Measurements from ENCODE around the gene SCRN1. TPM values are rescaled to one million over a fixed set of nuclear protein-coding genes. Genes with fewer than 3 reads are reported as not detected.

SCRN1 gene
- total RNA-seq (2014; rRNA removed; shearing (Covaris generic); ENCODE audit: low replicate concordance) = 13.2 and 20.5 TPM in 2 replicates

- peak; percentile 32 for DNase-seq (ENCODE audit: low read depth)
- in situ Hi-C loops (cut with HindIII; ENCODE audit: low pct_unique_long_range_greater_than_20kb, low sequenced_read_pairs) = no loop called here
These were observed at the start of gene SCRN1 for GRCh38 chr7:29989257-29989995. Gene SCRN1, minus strand, starts transcription at chr7:29989801. Its CDS starts 20,734 bp downstream, at chr7:29969067.

DNA sequence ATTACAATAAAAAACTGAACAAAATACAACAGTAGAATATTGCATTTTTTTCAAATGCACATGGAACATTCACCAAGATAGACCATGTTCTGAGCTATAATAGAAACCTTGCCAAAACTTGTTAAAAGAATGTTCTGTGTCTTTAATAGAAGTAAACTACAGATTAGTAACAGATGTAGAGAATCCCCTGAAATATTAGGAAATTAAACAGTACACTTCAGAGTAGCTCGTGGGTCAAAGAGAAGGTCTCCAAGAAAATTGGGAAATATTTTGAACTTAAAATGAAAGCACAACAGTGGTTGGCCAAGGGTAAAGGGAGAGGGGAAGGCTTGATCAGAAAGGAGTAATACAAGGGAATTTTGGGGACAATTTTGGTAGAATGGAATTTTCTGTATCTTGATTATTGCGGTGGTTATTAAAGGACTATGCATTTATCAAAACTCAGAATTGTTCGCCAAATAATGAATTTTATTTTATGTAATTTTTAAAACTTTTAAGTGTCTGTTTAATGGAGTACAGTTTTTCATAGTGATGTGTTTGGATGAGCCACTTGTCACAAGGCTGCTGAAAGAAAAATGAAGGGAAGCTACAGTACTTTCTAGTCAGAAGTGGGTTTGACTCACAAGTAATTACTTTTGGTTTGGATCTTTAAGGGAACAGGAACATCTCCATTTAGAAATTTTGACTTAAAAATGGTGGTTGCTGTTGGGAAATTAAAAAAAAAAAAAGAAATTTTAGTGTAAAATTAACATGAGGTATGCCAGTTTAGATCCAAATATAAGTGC lies 48.8 kb upstream of the SCRN1 start:
- DNase-seq (ENCODE audit: low read depth) = no peak
- in situ Hi-C loops (cut with HindIII; ENCODE audit: low pct_unique_long_range_greater_than_20kb, low sequenced_read_pairs) = no loop called here

GRCh38 chr7:30036220-30036619 lies 46.6 kb upstream of the SCRN1 start:
- in situ Hi-C loops (cut with HindIII; ENCODE audit: low pct_unique_long_range_greater_than_20kb, low sequenced_read_pairs) = no loop called here
- DNase-seq (ENCODE audit: low read depth) = no peak

- DNase-seq (ENCODE audit: low read depth) = no peak
- in situ Hi-C loops (cut with HindIII; ENCODE audit: low pct_unique_long_range_greater_than_20kb, low sequenced_read_pairs) = no loop called here
These were observed 44.9 kb upstream of the SCRN1 start for GRCh38 chr7:30034501-30034900.

- in situ Hi-C loops (cut with HindIII; ENCODE audit: low pct_unique_long_range_greater_than_20kb, low sequenced_read_pairs) = no loop called here
- DNase-seq (ENCODE audit: low read depth) = no peak
These were observed 42.9 kb upstream of the SCRN1 start for GRCh38 chr7:30032310-30033125.

DNA sequence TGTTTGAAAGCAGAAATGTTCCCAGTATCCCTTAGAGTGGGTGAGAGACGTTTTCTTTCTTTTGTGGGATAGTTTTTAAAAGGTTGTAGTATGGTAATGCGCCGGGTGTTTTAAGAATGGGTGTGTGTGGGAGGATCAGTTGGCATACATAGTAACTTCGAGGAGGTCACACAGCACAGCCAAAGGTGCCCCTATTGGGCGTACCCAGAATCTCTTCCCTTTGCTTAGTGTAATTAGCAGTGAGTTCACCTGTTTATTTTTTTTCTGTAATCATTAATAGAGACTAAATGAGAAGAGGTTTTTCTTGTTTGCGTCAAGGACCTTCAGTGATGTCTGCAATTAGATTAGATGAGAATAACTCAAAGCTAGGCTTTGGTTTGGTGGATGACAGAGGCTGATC lies 40.1 kb upstream of the SCRN1 start:
- in situ Hi-C loops (cut with HindIII; ENCODE audit: low pct_unique_long_range_greater_than_20kb, low sequenced_read_pairs) = no loop called here
- peak; percentile 50 for DNase-seq (ENCODE audit: low read depth)

- in situ Hi-C loops (cut with HindIII; ENCODE audit: low pct_unique_long_range_greater_than_20kb, low sequenced_read_pairs) = no loop called here
- DNase-seq (ENCODE audit: low read depth) = peak; percentile 53
These were observed 39.4 kb upstream of the SCRN1 start for GRCh38 chr7:30028749-30029635.

DNA sequence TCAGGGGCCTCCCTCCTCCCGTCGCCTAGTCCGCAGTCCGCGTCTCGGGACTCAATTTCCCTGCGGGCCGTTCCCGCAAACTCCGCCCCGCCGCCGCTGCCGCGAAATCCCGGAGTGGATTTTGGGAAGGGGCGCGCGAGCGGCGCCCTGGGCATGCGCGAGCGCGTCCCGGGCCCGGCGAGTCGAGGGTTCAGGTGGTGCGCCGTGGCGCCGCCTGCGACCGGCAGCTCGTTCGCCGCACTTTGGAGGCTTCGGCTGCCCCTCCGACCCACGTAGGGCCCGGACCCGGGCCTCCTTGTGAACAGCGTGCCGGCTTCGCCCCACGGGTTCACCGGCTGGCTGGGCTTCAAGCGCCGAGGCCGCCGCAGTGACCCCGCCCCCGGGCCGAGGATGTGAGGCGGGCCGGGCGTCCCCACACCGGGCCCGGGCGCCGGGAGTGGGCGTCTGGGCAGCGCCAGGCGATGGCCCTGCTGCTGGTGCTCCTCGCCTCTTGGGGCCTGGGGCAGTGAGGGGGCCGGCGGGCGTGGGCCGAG lies 38.7 kb upstream of the SCRN1 start, which contains the start of gene PLEKHA8:
Gene PLEKHA8, plus strand, starts transcription at position 197 of the 533 bp plus-strand sequence. CDS start 351 bp downstream, outside the sequence.
- DNase-seq (ENCODE audit: low read depth) = peak; percentile 92
- in situ Hi-C loops (cut with HindIII; ENCODE audit: low pct_unique_long_range_greater_than_20kb, low sequenced_read_pairs) = no loop called here

GRCh38 chr7:30027740-30028215 lies 38.2 kb upstream of the SCRN1 start:
- in situ Hi-C loops (cut with HindIII; ENCODE audit: low pct_unique_long_range_greater_than_20kb, low sequenced_read_pairs) = no loop called here
- DNase-seq (ENCODE audit: low read depth) = no peak

DNA sequence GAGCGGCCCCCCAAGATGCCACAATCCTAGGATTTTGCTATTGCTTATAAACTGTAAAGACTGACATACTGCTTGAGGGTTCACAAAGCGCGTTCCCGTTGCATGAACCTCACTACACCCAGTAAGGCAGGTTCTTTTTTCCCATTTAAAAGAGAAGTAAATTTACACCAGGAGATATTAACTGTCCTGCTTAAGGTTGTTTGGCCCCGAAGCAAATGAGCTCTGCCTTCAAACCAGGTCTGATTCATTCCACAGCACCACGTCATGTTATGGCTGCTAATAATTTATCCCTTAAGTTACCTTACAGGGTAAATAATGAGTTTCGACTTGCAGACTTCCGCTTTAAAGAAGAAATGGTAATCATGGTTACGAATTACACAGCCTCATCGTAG lies 37.5 kb upstream of the SCRN1 start:
- in situ Hi-C loops (cut with HindIII; ENCODE audit: low pct_unique_long_range_greater_than_20kb, low sequenced_read_pairs) = no loop called here
- DNase-seq (ENCODE audit: low read depth) = no peak

DNA sequence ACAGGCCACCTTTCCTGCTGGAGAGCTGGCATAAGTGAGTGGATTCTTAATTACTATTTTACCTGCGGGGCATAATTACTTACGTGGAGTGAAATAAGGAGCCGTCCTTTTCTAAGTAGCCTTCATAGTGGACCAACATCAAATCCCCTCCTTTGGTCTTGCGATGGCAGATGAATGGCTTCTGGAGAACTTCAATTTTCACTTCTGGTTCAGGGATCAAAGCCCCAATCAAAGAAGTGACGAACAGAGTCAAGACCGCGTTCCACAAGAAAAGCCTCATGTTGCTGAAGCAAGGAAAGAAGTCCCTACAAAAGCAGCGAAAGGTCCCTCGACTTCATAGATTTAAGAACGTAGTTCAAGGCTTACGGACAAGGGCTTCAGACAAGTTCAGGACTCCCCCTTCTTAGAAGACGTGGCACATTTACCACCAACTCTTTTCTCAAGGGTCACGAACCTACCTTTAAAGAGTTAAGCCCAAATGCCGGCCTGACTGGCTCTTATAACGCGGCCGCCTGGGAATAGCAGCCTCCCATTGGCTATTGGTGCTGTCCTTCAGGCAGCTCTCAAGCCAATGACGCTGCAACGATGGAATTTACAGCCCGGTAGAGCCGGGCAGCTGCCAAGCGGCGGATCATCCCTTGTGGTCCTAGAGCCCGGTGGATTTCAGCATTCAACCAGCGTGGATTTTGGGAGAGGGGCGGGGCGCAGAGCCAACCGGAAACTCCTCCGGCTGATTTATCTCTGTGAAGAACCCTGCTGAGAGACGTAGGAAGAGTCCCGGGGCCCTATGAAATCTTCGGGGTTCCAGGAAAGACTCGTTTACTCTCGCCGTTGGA lies 36.8 kb upstream of the SCRN1 start, which contains the start of gene FKBP14:
Gene FKBP14, minus strand, starts transcription at position 474 of the 836 bp plus-strand sequence. Its CDS starts 194 bp downstream, at position 280.
- in situ Hi-C loops (cut with HindIII; ENCODE audit: low pct_unique_long_range_greater_than_20kb, low sequenced_read_pairs) = no loop called here
- peak; percentile 96 for DNase-seq (ENCODE audit: low read depth)

- no peak for DNase-seq (ENCODE audit: low read depth)
- in situ Hi-C loops (cut with HindIII; ENCODE audit: low pct_unique_long_range_greater_than_20kb, low sequenced_read_pairs) = no loop called here
These were observed 33.9 kb upstream of the SCRN1 start for GRCh38 chr7:30023524-30023923.

DNA sequence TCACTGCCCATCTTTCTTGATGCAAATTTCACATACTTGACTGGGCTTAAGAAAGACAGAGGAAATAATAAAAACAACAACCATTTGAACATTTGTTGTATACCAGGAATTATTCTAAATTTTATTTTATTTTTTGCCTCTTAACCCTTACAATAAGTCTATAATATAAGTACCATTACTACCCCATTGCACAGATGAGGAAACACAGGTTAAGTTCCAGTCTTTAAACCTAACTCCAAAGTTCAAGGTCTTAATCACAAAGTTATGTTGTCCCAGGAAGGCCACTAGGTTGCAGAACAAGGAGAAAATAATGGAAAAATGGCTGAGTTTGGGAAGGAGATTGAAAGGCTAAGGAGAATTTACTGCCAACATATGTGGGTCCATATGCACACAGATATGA lies 33.4 kb upstream of the SCRN1 start:
- in situ Hi-C loops (cut with HindIII; ENCODE audit: low pct_unique_long_range_greater_than_20kb, low sequenced_read_pairs) = no loop called here
- DNase-seq (ENCODE audit: low read depth) = no peak

DNA sequence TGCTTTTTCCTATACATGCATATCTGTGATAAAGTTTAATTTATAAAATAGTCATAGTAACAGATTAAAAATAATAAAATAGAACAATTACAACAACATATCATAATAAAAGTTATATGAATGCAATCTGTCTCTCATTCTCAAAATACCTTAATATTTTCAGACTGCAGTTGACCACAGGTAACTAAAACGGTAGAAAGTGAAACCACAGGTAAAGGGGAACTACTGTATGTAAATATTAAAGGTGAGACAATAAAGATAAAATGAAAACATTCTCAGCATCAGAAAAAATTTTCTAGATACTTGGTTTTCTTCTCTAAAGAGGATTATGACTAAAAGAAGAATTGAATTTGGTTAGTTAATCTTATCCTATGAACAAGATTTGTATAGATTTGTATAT lies 30.9 kb upstream of the SCRN1 start:
- DNase-seq (ENCODE audit: low read depth) = no peak
- in situ Hi-C loops (cut with HindIII; ENCODE audit: low pct_unique_long_range_greater_than_20kb, low sequenced_read_pairs) = no loop called here

GRCh38 chr7:30019960-30020359 lies 30.4 kb upstream of the SCRN1 start:
- in situ Hi-C loops (cut with HindIII; ENCODE audit: low pct_unique_long_range_greater_than_20kb, low sequenced_read_pairs) = no loop called here
- DNase-seq (ENCODE audit: low read depth) = no peak

DNA sequence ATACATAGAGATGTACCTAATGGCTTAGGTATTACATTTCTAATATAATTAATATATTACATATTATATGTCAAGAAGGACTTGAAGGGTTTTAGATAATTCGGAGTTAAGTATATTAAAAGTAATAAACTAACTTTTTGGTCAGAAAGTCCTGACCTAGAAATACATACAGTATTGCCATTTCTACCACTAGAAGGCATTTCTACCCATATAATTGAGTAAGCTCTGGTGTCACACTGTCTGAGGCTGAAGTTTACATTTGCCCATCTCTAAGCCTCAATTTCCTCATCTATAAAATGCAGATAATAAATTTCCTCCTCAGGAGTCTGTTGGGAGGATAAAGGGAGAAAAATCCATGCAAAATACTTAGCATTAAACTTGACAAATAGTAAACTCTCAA lies 29.8 kb upstream of the SCRN1 start:
- in situ Hi-C loops (cut with HindIII; ENCODE audit: low pct_unique_long_range_greater_than_20kb, low sequenced_read_pairs) = no loop called here

More for the DNA sequence above, 29.8 kb upstream of the SCRN1 start:
- no peak for DNase-seq (ENCODE audit: low read depth)

Measured in Caki2 (cell line).